ENCODE measurements around the gene NCOA4. TPM values are rescaled to one million over a fixed set of nuclear protein-coding genes. Genes with fewer than 3 reads are reported as not detected.

The NCOA4 gene
- polyA plus RNA-seq: 82.4 TPM in 2 replicates

DNA sequence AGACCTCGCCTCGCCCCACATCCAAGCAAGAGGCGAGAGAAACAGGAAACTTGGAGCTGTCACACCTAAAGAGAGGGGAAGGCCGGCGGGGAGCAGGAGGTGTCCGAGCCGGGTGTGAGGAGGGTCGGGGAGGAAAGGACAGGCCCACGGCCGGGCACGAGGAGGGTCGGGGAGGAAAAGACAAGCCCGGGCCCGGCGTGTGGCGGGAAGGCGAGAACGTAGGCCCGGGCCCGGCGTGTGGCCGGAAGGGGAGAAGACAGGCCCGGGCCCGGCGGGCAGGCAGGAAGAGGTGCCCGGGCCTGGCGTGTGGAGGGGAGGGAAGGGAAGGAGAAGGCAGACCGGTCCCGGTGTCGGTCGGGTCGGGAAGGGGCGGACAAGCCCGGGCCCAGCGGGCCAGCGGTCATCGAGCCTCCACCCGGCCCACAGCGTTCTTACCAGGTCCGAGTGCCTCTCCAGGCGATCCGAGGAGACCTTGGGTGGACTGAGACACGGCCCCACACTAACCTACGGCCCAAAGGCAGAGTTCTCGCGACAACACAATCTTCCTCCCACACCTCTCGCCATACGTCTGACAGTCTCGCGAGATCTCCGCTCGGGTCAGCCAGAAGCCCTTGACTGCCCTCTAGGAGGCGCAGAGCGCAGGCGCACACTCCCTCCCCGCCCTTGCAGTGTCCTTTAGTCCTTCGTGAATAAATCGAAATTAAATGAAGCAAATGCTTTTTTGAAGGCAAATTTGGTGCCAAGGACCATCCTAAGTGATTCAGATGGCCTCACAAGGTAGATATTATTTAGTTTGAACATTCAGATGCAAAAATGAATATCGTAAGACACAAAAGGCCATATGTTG lies at the start of gene NCOA4:
NCOA4 (minus strand) TSS at position 533 of the 847 bp plus-strand sequence. CDS start 13,943 bp downstream, outside the sequence.

DNA sequence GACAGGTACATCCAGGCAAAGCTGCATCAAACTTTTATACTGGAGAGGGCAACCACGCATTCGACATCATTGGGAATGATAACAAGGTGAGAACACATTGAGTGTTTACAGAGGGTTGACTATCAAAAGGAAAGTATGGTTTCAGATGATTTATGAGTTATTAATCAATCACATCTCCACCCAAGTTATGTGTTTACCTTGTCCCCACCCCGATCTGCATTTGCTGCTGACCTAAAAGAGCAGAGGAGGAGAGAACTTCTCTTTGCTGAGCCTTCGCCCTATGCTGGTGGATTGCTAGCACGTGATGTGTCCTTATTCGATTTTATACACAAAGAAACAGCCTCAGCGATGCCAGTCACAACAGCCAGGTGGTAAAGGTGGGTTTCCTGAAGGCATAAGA lies 15.8 kb upstream of the NCOA4 start, which contains the start of gene MSMB:
MSMB (minus strand) TSS at position 9 of the 400 bp plus-strand sequence. CDS start 32 bp downstream, outside the sequence.

DNA sequence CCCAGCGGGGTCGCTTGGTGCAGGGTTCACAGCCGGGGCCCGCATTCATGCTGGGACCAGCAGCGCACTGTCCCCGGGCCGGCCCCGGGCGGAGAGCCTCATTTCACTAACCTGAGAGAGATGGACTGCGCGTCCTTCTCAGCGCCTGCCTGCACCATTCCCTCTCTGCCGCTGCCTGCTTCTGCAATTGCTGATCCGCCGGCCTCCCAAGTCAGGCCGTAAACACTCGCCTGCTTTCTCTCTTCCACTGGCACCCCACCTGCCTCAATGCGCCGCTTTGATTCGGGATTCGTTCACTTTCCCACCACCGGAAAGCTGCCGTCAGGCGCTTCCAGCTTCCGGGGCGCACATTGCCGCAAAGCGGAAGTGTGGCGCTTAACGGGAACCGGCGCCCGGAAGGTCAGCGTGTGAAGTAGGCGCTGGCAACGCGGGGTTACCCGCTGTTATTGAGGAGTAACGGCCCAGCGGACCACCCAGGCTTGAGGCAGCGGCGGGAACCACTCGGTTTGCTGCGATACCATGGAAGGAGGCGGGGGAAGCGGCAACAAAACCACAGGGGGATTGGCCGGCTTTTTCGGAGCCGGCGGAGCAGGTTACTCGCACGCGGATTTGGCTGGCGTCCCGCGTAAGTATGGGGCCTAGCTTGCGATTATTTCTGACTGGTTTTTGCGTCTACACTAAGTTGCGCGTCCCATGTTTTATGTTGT lies 58.2 kb downstream of the NCOA4 start, which contains the start of gene TIMM23:
TIMM23 (plus strand) TSS at position 384 of the 707 bp plus-strand sequence; CDS start at position 520, 136 bp downstream.

Other genes with a start within 250 kb of the NCOA4 start
- 5.1 and 8.2 TPM in 2 replicates for gene AGAP4, start 183.1 kb downstream of the NCOA4 start, polyA plus RNA-seq
- gene TIMM23, start 58.1 kb downstream of the NCOA4 start, polyA plus RNA-seq: 215 and 219 TPM in 2 replicates
- not detected in 2 replicates for gene MSMB, start 15.6 kb upstream of the NCOA4 start, polyA plus RNA-seq

Measured in Purkinje cell (primary cell).